ENCODE measurements around the gene LCN10.

The LCN10 gene

GRCh38 chr9:136692185-136693134 lies 50.3 kb downstream of the LCN10 start:
- TF ChIP-seq, protein P1, sequence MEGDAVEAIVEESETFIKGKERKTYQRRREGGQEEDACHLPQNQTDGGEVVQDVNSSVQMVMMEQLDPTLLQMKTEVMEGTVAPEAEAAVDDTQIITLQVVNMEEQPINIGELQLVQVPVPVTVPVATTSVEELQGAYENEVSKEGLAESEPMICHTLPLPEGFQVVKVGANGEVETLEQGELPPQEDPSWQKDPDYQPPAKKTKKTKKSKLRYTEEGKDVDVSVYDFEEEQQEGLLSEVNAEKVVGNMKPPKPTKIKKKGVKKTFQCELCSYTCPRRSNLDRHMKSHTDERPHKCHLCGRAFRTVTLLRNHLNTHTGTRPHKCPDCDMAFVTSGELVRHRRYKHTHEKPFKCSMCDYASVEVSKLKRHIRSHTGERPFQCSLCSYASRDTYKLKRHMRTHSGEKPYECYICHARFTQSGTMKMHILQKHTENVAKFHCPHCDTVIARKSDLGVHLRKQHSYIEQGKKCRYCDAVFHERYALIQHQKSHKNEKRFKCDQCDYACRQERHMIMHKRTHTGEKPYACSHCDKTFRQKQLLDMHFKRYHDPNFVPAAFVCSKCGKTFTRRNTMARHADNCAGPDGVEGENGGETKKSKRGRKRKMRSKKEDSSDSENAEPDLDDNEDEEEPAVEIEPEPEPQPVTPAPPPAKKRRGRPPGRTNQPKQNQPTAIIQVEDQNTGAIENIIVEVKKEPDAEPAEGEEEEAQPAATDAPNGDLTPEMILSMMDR (IDR thresholded peaks at IDR 0.05), result no peak
- DNase-seq (ENCODE audit: low spot score), result no peak
- no peak overlapping the region for H3K27ac ChIP-seq
- no peak overlapping the region for H3K4me3 ChIP-seq

DNA sequence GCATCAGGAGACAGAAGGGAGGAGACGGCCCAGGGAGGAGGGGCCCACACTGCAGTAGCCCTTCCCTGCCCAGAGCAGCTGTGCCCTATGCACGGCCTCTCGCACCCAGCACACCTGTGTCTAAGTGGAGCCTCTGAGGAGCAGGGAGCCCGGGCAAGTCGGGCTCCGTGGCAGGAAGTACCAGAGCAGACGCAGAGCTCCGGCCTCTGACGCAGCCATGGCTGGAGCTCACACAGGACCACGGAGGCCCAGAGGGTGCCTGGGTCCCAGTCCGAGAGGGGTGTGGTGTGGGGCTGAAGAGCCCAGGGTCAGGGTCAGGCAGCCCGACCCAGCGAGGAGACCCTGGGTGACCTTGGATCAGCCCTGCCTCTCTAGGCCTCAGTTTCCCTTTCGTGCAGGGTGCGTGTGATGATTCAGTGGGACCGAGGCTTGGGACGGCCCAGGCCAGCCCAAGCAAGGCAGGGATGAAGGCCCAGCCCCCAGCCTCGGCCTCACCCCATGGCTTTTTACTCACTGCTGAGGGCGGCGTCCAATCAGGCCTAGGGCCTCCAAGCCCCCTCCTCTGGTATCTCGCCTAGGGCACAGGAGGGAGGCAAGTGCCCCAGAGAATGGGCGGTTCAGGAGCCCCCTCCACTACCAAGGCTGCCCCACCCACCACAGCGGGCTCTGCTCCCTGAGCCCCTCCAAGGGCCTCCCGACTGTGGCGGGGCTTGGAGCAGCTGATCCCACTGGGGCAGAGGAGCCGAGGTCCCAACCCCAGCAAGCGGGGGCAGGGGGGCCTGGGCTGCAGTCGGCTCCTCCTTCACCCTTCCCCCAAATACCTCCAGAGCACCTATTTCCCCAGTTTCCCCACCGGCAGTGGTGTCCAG lies 51.2 kb downstream of the LCN10 start:
- TF ChIP-seq, protein P1 (IDR thresholded peaks at IDR 0.05), result no peak
- Histone ChIP-seq H3K27ac (no peak overlapping the region), H3K4me3 (no peak overlapping the region)
- DNase-seq (ENCODE audit: low spot score), result no peak

- H3K4me3 ChIP-seq, result no peak overlapping the region
- TF ChIP-seq, protein P1 (IDR thresholded peaks at IDR 0.05), result no peak
- DNase-seq (ENCODE audit: low spot score), result no peak
- H3K27ac ChIP-seq, result no peak overlapping the region
Observed at GRCh38 chr9:136690806-136691261, 51.9 kb downstream of the LCN10 start.

- H3K27ac ChIP-seq, result no peak overlapping the region
- TF ChIP-seq, protein P1 (IDR thresholded peaks at IDR 0.05), result no peak
- DNase-seq (ENCODE audit: low spot score), result no peak
- H3K4me3 ChIP-seq, result no peak overlapping the region
Observed at GRCh38 chr9:136690104-136690805, 52.5 kb downstream of the LCN10 start.

GRCh38 chr9:136689108-136689460 lies 53.7 kb downstream of the LCN10 start:
- no peak for DNase-seq (ENCODE audit: low spot score)
- H3K27ac ChIP-seq, result peak overlapping the region in 1 of 2 donors; percentile 11
- no peak overlapping the region for H3K4me3 ChIP-seq
- TF ChIP-seq, protein P1 (IDR thresholded peaks at IDR 0.05), result no peak

GRCh38 chr9:136688274-136689107 lies 54.2 kb downstream of the LCN10 start:
- no peak overlapping the region for H3K4me3 ChIP-seq
- no peak for DNase-seq (ENCODE audit: low spot score)
- TF ChIP-seq, protein P1 (IDR thresholded peaks at IDR 0.05), result no peak
- peak overlapping the region in 1 of 2 donors; percentile 11 for H3K27ac ChIP-seq

Data from coronary artery (tissue), 2 donors.